Stimulated activated naive CD4-positive, alpha-beta T cell treated with Interleukin-2 at 50 U/mL for 16 hours (primary cell): ENCODE measurements around the gene RNF43.
"Not testable (repeated sequence)": the region's sequence is repeated elsewhere in the genome, so short reads cannot be mapped to it uniquely, and the experiment has no call there.

ENCODE experiments used
- DNase-seq: peaks from one replicate; lab custom pipeline; 2025; lab: John Stamatoyannopoulos, UW

The RNF43 gene

DNA sequence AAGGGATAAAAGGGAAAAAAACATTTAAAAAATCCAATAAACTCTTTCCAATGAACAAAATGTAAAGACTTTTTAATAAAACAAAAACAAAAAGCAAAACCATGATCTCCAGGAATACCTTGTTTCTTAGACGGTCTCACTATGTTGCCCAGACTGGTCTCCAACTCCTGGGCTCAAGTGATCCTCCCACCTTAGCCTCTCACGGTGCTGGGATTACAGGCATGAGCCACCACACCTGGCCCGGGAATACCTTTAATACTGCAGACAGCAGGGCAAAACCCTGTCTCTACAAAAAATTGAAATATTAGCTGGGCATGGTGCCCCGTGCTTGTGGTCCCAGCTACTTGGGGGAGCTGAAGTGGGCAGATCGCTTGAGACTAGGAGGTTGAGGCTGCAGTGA is 7.9 kb downstream of the RNF43 start:
- no peak for DNase-seq

DNA sequence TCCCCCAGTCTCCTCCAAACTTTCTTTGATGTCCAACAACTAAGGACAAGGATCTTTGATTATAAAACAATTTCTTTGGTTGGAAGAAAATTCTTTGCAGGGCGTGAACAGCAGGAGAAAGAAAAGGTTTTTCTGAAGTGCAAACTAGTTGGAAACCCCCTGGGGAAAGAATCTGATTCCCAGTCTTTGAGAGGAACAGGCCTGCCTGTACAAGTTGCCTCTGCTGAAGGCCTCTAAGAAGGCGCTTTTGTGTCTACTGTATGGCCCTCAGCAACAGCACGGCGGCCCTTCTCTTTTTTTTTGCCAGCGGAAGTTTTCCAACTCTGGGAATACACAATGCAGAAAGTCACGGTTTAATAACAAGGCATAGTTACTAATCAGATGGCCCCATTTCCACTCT is 14.0 kb downstream of the RNF43 start:
- no peak for DNase-seq

- no peak for DNase-seq
Observed at GRCh38 chr17:58402679-58403078, 14.7 kb downstream of the RNF43 start.

DNA sequence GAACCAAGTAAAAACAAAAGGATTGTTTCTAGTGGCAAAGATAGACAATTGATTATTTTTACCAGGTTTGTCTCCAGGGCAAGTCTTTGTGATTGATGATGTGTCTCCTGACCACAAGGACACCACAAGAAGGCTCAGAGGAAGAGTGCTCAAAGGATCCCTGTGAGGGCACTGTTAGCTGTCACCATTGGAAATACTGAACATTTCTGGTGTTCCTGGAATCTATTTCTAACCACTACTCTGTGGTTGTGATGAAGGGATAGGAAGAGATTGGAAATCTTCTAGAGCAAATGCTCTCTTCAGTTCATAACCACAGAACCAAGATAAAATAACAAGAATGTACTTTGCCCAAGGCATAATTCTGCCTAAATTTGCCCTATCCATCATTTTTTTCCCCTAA is 15.3 kb downstream of the RNF43 start:
- DNase-seq = no peak

DNA sequence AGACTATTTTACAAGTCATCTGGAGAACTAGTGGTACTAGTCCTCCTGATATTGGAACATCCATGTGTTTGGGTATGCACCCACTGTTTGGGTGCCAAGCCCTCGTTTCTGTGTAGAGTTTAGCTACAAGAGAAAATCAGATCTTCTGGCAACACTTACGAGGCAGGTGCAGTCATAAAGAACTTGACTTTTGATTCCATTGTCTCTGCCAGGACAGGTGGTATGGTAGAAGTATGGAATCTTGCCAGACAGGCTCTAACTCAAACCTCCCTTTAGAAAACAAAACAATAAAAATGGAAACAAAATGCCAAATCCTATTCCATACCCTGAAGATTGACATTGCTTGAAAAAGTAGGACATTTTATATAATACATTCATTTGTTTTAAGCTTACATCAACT is 16.0 kb downstream of the RNF43 start:
- no peak for DNase-seq

- no peak for DNase-seq
Observed at GRCh38 chr17:58400826-58401225, 16.5 kb downstream of the RNF43 start.

DNA sequence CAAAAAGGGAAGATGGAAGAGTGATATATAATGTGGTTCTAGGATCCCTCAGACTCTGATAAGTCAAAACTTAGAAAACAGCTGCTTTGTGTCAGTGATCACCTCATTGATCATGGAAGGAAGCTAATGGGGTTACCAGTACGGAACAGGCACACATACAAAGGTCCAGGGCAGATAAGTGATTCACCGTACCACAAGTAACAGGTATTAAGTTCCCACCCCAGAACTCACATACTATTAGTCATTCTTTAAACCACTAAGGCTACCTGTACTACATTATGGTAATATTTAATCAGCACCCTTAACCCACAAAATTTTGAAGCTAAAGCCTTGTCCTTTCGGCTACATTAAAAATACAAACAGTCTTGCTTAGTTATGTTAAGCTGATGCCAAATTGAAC is 17.4 kb downstream of the RNF43 start:
- no peak for DNase-seq

GRCh38 chr17:58398574-58399266 is 18.6 kb downstream of the RNF43 start:
- no peak for DNase-seq

DNA sequence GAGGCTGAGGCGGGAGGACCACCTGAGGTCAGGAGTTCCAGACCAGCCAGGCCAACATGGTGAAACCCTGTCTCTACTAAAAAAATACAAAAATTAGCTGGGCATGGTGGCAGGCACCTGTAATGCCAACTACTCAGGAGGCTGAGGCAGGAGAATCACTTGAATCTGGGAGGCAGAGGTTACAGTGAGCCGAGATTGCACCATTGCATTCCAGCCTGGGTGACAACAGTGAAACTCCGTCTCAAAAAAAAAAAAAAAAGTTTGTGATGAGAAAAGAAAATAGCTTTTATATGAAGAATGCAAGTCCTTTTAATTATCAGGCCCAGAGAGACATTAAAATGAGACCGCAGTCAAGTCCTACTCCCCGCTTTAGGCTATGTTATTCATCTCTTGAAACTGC is 19.9 kb downstream of the RNF43 start:
- DNase-seq = not testable (repeated sequence)

GRCh38 chr17:58396173-58396572 is 21.2 kb downstream of the RNF43 start:
- no peak for DNase-seq

- no peak for DNase-seq
Observed at GRCh38 chr17:58394534-58395223, 22.7 kb downstream of the RNF43 start.

DNA sequence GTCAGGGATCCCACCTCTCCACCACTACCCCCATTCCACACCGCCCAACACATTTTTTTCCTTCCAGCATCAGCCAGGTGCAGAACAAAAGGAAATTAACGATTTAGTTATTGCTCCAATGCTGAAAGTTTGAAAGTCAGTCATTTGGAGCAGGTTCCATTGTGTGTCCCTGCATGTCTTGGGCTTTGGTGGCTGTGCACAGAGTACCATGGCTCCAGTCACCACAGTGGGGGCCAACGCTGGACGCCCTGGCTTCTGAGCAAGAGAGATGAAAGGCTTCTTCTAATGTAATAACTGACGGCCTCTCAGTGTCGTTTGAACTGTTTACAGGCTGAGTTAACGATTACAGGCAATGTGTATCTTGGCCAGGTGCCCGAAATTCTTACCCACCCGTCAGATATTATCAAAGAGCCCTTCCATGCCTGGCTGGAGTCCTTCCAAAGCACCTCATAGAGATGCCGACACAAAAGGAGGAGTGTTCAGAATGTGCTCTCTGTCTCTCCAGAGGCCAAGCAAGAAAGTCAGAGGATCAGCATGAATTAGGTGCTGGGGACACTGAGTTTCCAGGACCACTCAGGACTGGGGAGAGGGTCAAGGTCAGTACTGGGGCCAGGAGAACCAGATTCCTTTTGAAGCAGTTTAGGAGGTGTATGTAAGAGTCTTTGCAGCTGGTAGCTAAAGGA is 25.9 kb downstream of the RNF43 start:
- no peak for DNase-seq

GRCh38 chr17:58390884-58391283 is 26.4 kb downstream of the RNF43 start:
- no peak for DNase-seq

DNA sequence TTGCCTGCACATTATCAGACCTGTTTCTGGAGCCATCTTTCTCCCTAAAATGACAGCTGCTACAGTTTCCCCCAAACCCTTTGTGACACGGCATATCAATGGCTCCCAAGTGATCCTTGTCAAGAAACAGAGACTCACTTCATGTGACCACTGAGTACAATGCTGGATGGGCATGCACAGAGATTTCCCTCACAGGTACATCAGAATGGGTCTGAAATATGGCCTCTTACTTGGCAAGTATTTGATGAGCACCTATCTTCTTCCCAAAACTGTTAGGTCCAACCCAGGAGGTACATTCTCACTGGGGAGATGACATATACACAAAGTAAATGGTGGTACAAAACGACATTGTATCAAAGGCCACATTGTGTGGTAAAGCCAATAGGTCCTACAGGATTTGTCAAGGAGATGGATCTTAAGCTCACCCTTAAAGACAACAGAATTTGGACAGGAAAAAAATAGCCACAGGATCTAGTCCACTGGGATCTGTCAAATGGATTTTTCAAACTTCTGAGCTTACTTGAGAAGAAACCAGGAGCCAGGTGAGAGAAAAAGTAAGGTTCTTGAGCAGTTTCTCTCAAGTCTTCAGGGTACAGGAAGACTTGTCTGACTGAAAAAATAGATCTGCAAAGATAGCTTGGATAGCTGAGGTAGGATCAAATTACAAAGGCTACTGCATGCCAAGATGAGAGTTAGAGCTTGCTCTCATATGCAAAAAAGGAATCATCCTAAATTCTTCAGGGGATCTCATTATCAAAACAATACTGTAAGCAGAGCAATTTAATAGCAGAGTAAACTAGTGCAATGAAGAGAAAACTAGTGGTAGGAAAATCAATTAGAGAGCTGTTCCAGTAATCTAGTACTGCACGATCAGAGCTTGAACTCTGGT is 28.8 kb downstream of the RNF43 start:
- no peak for DNase-seq

DNA sequence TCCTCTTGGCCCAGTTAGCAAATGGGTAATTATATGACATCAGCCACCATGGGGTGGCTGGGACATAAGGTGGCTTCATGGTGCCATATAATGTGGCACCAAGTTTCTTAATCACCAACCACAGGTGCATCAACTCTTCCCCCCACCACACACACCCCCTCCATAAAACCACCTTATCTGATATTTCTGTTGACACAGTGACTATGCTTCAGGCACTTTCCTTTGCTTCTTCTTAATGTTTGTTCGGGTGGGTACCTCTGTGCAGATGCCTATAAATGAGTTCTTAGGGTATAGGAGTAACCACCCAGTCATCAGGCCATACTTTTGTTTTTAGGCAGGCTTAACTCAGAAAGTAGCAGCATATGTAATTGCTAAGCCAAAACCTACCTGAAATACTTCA is 29.5 kb downstream of the RNF43 start:
- DNase-seq = peak; percentile 3

DNA sequence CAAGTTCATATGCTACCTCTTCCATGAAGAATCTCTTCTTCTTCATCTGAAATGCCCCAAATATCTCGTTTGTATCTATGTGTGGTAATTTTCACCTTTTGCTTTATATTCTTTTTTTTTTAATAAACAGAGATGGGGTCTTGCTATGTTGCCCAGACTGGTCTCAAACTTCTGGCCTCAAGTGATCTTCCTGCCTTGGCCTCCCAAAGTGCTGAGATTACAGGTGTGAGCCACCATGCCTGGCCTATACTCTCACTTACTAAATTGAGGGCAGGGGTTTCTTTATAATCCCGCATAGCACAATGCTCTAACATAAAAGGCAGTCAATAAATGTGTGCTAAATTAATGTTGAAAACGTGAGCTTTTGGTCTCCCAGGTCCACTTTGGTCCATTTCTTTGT is 30.6 kb downstream of the RNF43 start:
- no peak for DNase-seq

- DNase-seq = no peak
Observed at GRCh38 chr17:58385359-58385899, 31.9 kb downstream of the RNF43 start.

DNA sequence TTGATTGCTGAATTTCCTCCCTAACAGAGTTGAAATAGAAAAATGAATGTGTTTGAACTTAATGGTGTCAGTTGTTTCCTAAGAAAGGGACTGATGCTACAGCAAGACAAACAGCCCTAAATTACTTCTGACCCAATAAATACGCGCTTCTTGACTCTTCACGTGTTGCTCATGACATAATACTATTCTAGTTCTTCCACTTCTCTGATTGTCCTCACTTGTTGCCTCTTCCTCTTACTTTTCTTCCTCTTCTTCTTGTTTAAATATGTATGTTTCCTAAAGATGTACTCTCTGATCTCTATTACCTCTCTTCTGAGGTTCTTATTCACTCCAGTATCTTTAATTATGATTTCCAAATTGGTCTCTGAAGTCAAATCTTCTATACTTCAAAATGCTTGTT is 32.4 kb downstream of the RNF43 start:
- no peak for DNase-seq

DNA sequence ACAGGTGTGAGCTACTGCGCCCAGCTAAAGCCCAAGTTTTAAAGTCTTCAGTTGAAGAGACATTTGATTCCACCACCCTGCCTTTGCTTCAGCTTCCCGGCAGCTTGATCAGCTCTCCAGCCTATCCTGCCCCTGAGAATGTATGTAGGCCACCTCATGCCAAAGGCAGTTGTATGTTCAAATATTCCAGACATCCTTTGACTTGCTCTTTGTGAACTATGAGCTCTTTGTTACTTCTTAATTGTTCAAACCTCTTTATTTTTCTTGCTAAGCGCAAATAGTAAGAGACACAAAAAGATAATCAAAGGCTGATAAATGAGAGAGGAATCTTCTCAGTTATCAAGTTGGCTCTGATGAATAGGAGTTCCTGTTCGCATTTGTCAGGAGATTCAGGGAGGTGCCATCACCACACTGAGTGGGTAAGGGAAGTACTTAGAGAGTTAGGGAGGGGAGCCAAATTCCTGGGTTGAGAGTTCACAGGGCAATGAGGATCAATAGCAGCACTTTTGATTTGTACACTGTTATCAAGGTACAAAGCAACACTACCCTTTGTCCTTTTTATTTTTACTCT is 33.4 kb downstream of the RNF43 start:
- DNase-seq = no peak

DNA sequence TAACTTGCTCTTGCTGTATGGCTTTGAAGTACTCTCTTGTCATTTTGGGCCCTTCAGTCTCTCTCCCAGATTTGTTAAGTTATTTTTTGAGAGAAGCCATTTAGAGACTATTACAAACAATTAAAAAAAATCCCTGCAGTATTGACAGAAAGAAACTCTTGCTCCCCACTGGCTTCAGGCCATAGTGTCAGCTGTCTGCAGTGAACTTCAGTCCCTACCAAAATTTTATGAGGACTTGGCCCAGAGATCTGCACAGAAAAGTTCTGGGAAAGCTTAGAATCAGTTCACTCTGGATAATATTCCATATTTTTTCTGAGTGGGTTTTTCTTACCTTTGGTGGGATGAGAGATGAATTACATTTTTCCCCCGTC is 34.5 kb downstream of the RNF43 start:
- no peak for DNase-seq

- DNase-seq = no peak
Observed at GRCh38 chr17:58382108-58382871, 35.0 kb downstream of the RNF43 start.
